ENCODE data around the gene GARRE1. TPM values are rescaled to one million over a fixed set of nuclear protein-coding genes. Genes with fewer than 3 reads are reported as not detected.
"Not testable (repeated sequence)": the region's sequence is repeated elsewhere in the genome, so short reads cannot be mapped to it uniquely, and the experiment has no call there.

Gene GARRE1
- total RNA-seq, 2 experiments from 2014 or later, result 7.5 to 9.7 TPM

GRCh38 chr19:34243876-34244578 lies 10.3 kb upstream of the GARRE1 start:
- no peaks in the 10 kb centered on the region for H3K36me3 Mint-ChIP-seq
- no peak for DNase-seq
- no peaks in the 10 kb centered on the region for H3K27me3 Mint-ChIP-seq
- H3K9me3 Mint-ChIP-seq, result no peaks in the 10 kb centered on the region
- H3K4me3 Mint-ChIP-seq, result no peak overlapping the region
- H3K27ac Mint-ChIP-seq, result no peak overlapping the region
- H3K4me1 Mint-ChIP-seq, result no peaks in the 10 kb centered on the region

DNA sequence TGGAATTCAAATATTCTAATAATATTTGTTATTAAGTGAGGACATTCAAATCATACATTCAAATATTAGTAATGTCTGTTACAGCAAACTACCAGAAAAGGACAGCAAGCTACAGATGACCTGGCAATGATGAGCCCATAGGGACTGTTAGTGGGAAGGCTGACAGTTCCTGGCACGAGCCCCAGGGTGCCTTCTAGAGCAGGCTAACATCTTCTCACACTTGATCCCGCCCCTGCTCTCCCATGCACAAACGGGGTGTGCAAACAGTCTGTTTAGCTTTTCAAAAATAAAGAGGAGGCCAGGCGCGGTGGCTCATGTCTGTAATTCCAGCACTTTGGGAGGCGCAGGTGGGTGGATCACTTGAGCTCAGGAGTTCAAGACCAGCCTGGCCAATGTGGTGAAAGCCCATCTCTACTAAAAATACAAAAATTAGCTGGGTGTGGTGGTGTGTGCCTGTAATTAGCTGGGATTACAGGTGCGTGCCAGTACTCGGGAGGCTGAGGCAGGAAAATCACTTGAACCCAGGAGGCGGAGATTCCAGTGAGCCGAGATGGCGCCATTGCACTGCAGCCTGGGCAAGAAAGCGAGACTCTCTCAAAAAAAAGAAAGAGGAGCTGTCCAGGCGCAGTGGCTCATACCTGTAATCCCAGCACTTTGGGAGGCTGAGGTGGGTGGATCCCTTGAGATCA lies 9.6 kb upstream of the GARRE1 start:
- Mint-ChIP-seq H3K27me3 (no peaks in the 10 kb centered on the region), H3K36me3 (no peaks in the 10 kb centered on the region), H3K27ac (no peak overlapping the region), H3K4me3 (no peak overlapping the region), H3K9me3 (no peaks in the 10 kb centered on the region), H3K4me1 (no peaks in the 10 kb centered on the region)
- DNase-seq, result no peak

DNA sequence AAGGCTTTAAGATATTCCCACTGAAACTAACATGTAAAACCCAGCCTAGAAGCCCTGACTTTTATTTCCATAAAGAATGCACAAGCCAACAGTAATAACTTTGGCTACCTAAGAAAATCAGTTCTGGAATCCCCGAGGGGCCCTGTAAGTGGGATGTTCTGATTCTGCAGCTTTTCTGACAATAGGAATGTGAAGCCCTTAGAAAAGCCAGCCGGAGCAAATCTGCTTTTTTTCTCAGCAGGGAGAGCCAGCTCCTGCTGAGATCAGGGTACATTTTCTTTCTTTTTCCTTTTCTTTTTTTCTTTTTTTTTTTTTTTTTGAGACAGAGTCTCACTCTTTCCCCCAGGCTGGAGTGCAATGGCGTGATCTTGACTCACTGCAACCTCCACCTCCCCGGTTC lies 8.0 kb upstream of the GARRE1 start:
- Mint-ChIP-seq H3K27me3 (no peaks in the 10 kb centered on the region), H3K4me1 (no peaks in the 10 kb centered on the region), H3K27ac (no peak overlapping the region), H3K9me3 (no peaks in the 10 kb centered on the region), H3K4me3 (no peak overlapping the region), H3K36me3 (no peaks in the 10 kb centered on the region)
- DNase-seq, result no peak

DNA sequence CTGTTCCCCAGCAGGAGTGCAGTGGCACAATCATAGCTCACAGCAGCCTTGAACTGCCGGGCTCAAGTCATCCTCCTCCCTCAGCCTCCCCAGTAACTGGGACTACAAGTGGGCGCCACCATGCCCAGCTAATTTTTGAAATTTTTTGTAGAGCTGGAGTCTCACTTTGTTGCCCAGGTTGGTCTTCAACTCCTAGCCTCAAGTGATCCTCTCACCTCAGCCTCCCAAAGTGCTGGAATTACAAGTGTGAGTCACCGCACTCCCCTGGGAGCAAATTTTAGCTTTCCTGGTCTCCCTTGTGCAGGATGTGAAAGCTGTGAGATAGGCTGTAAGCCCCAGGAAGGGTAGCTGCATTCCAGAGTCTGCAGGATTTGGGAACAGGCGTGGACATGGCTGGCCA lies 5.4 kb upstream of the GARRE1 start:
- Mint-ChIP-seq H3K27me3 (no peaks in the 10 kb centered on the region), H3K4me1 (peaks cover 6% of the 10 kb centered on the region), H3K9me3 (no peaks in the 10 kb centered on the region), H3K36me3 (no peaks in the 10 kb centered on the region), H3K27ac (no peak overlapping the region), H3K4me3 (no peak overlapping the region)
- no peak for DNase-seq

DNA sequence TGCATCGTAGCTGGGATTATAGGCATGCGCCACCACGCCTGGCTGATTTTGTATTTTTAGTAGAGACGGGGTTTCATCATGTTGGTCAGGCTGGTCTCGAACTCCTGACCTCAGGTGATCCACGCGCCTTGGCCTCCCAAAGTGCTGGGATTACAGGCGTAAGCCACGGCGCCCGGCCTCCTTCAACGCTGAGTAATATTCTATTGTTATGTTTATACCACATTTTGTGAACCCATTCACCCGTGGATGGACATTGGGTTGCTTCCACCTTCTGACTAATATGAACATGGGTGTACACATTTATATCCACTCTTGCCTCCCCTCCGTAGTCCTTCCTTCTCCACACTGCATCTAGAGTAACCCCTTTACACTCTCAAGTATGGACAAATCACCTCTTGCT lies 1.2 kb upstream of the GARRE1 start:
- H3K27ac Mint-ChIP-seq, H3K4me3 Mint-ChIP-seq, H3K36me3 Mint-ChIP-seq, DNase-seq, H3K9me3 Mint-ChIP-seq, H3K27me3 Mint-ChIP-seq: not testable (repeated sequence)
- peaks cover 20% of the 10 kb centered on the region for H3K4me1 Mint-ChIP-seq

GRCh38 chr19:34253681-34254045 lies 691 bp upstream of the GARRE1 start:
- not testable (repeated sequence) for H3K9me3 Mint-ChIP-seq, DNase-seq

GRCh38 chr19:34254698-34255432 lies 511 bp downstream of the GARRE1 start:
- Mint-ChIP-seq H3K27ac (peak overlapping the region; percentile 31), H3K9me3 (no peaks in the 10 kb centered on the region), H3K4me1 (peaks cover 28% of the 10 kb centered on the region), H3K36me3 (peaks cover 11% of the 10 kb centered on the region), H3K4me3 (peak overlapping the region; percentile 72), H3K27me3 (no peaks in the 10 kb centered on the region)
- DNase-seq, result peak; percentile 64

More at GRCh38 chr19:34253681-34254045, 691 bp upstream of the GARRE1 start:
- not testable (repeated sequence) for H3K36me3 Mint-ChIP-seq, H3K27me3 Mint-ChIP-seq
- peak overlapping the region; percentile 84 for H3K4me3 Mint-ChIP-seq
- H3K4me1 Mint-ChIP-seq, result peaks cover 21% of the 10 kb centered on the region
- peak overlapping the region; percentile 88 for H3K27ac Mint-ChIP-seq

DNA sequence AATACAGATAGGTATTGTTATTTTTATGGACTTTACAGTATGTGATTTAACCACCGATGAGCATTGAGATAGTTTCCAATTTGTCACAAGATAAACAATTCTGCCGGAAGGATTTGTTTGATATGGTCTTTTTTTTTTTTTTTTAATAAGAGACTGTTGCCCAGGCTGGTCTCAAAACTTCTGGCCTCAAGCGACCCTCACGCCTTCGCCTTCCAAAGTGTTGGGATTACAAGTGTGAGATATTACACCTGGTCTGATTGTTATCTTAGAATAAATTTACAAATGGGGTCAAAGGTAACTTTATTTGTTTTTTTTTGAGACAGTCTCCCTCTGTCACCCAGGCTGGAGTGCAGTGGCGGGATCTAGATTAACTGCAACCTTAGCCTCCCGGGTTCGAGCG lies 1.2 kb downstream of the GARRE1 start:
- Mint-ChIP-seq H3K27me3 (no peaks in the 10 kb centered on the region), H3K36me3 (peaks cover 12% of the 10 kb centered on the region), H3K9me3 (no peaks in the 10 kb centered on the region), H3K4me1 (peaks cover 30% of the 10 kb centered on the region), H3K4me3 (peak overlapping the region; percentile 72), H3K27ac (peak overlapping the region; percentile 31)
- DNase-seq, result no peak

DNA sequence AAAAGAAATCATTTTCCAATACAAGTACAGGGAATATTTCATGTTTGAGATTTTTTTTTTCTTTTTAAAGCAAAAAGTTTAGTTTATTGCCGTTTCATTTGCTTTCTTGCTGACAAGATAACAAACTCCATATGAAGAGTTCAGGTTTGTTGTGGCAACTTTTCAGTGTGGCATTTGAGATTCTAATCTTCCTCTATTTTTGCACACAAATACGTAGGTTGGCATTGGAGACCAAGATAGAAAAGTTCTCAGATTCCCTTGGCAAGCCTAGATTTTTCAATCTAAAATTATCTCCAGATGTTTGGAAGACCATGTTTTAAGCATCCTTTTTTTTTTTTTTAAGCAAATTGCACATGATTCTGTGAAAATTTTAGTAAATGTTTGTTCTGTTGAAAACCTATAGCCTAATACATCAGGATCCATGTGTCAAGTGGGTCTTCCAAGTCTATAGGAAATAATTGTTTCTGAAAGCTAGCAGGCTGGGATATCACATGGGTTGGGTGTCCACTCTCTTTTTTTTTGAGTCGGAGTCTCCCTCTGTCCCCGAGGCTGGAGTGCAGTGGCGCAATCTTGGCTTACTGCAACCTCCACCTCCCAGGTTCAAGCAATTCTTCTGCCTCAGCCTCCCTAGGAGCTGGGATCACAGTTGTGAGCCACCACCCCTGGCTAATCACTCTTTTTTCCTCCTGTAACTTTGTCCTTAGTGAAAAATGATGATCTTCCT lies 2.6 kb downstream of the GARRE1 start:
- no peak for DNase-seq
- peaks cover 37% of the 10 kb centered on the region for H3K4me1 Mint-ChIP-seq
- no peaks in the 10 kb centered on the region for H3K27me3 Mint-ChIP-seq
- no peaks in the 10 kb centered on the region for H3K9me3 Mint-ChIP-seq
- peaks cover 12% of the 10 kb centered on the region for H3K36me3 Mint-ChIP-seq
- no peak overlapping the region for H3K4me3 Mint-ChIP-seq
- H3K27ac Mint-ChIP-seq, result no peak overlapping the region

- Mint-ChIP-seq H3K27ac (no peak overlapping the region), H3K36me3 (peaks cover 12% of the 10 kb centered on the region), H3K4me1 (peaks cover 37% of the 10 kb centered on the region), H3K4me3 (no peak overlapping the region), H3K27me3 (no peaks in the 10 kb centered on the region), H3K9me3 (no peaks in the 10 kb centered on the region)
- DNase-seq, result no peak
These were observed 3.2 kb downstream of the GARRE1 start for GRCh38 chr19:34257559-34257924.

DNA sequence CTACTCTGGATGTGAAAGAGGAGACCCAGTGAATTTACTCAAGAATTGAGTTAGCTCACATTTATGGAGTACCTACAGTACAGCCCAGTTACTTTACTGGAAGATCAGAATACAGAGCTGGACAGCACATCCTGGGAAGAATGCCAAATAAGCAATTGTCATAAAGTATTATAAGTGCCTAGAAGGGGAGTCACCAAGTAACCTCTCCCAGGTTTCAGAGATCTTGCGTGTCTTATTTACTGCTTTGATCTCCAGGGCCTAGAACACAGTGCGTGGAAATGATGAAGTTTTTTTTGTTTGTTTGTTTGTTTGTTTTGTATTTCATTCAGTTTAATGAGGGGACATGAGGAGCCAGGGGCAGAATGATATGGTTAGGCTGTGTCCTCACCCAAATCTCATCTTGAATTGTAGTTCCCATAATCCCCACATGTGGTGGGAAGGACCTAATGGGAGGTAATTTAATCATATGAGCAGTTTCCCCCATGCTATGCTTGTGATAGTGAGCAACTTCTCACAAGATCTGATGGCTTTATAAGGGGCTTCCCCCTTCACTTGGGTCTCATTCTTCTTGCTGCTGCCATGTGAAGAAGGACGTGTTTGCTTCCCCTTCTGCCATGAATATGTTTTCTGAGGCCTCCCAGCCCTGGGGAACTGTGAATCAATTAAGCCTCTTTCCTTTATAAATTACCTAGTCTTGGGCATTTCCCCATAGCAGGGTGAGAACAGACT lies 5.2 kb downstream of the GARRE1 start:
- Mint-ChIP-seq H3K4me3 (no peak overlapping the region), H3K27ac (no peak overlapping the region), H3K36me3 (peaks cover 12% of the 10 kb centered on the region), H3K27me3 (no peaks in the 10 kb centered on the region), H3K4me1 (peaks cover 33% of the 10 kb centered on the region), H3K9me3 (no peaks in the 10 kb centered on the region)
- DNase-seq, result no peak

DNA sequence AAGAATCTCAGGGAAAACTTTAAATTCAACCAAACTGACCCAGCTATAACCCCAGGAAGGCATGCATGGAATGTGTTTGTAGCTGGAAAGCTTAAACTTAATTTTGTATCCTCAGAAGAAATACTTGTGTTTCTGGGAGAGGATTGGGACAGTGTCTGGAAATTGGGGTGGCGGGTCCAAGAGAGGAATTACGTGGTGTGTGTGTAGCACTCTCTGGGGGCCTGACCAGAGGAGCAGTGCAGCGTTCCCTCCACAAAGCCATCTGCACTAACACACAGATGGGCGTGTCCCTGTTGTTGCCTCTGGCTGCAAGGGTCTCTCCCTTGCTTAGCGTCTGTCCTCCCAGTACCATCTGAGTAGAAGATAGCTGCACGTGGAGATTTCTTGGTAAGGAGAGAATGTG lies 6.4 kb downstream of the GARRE1 start:
- H3K27me3 Mint-ChIP-seq, result no peaks in the 10 kb centered on the region
- H3K4me3 Mint-ChIP-seq, result no peak overlapping the region
- peaks cover 41% of the 10 kb centered on the region for H3K4me1 Mint-ChIP-seq
- no peak for DNase-seq
- H3K27ac Mint-ChIP-seq, result no peak overlapping the region
- H3K36me3 Mint-ChIP-seq, result peaks cover 12% of the 10 kb centered on the region
- no peaks in the 10 kb centered on the region for H3K9me3 Mint-ChIP-seq

- Mint-ChIP-seq H3K9me3 (no peaks in the 10 kb centered on the region), H3K27me3 (no peaks in the 10 kb centered on the region), H3K36me3 (peaks cover 12% of the 10 kb centered on the region), H3K4me3 (no peak overlapping the region), H3K27ac (no peak overlapping the region), H3K4me1 (peaks cover 46% of the 10 kb centered on the region)
- DNase-seq, result no peak
These were observed 7.2 kb downstream of the GARRE1 start for GRCh38 chr19:34261334-34262109.

- no peak overlapping the region for H3K4me3 Mint-ChIP-seq
These were observed 9.4 kb downstream of the GARRE1 start for GRCh38 chr19:34263745-34264237.

More at GRCh38 chr19:34263745-34264237, 9.4 kb downstream of the GARRE1 start:
- Mint-ChIP-seq H3K27me3 (no peaks in the 10 kb centered on the region), H3K4me1 (peaks cover 42% of the 10 kb centered on the region), H3K36me3 (peaks cover 10% of the 10 kb centered on the region), H3K27ac (no peak overlapping the region), H3K9me3 (no peaks in the 10 kb centered on the region)
- no peak for DNase-seq
